ENCODE measurements around the gene CFAP97D1. TPM values are rescaled to one million over a fixed set of nuclear protein-coding genes. Genes with fewer than 3 reads are reported as not detected.
A peak's percentile ranks its signal among the peaks of the same experiment; 100 is the strongest.

Gene CFAP97D1
- polyA plus RNA-seq, 1 donor (not counting 4 experiments of a cell fraction or from before 2014, with no cell fraction given): not detected

DNA sequence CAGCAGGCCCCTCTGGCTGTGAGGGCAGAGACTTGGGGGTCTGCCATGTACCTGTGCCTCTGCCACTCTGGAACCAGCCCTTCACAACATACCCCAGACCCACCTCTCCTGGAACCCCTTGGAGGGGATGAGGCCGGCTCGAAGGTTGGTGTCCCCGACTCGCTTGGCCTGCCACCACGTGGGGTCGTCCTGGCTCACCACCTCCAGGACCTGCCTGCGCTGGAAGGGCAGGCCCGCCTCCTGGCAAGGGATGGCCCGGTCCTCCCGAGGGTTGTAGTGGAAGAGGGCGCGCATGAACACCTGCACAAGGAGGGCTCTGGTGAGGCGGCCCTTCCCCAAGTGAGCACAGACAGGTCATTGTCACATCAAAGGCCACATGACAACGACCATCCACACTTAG, 40.5 kb downstream of the CFAP97D1 start:
- no peak overlapping the region for H3K4me3 ChIP-seq (ENCODE audit: control insufficient read depth in 2 of 3, extremely low read depth in 1 of 3, insufficient read depth in 2 of 3, low read depth in 1 of 3, low read length in 3 of 3)
- H3K4me1 ChIP-seq (ENCODE audit: control insufficient read depth, extremely low read depth, insufficient read depth, low read length): peaks cover 4% of the 10 kb centered on the region
- H3K27ac ChIP-seq (ENCODE audit: control insufficient read depth, insufficient read depth, low read length): no peak overlapping the region
- FAIRE-seq (no peak), DNase-seq (ENCODE audit: low read depth, low spot score) (no peak)
- no peaks in the 10 kb centered on the region for H3K79me2 ChIP-seq (ENCODE audit: control insufficient read depth, insufficient read depth, low read length)
- dilution Hi-C loops (cut with MboI; ENCODE audit: extremely low pct_ligation_motif_present, low sequenced_read_pairs): no loop called here
- no peaks in the 10 kb centered on the region for H3K9me1 ChIP-seq (ENCODE audit: control insufficient read depth, extremely low read depth, insufficient read depth, low read length)
- TF ChIP-seq EZH2 (IDR thresholded peaks at IDR 0.05; ENCODE audit: low read length): no peak
- no peak for TF ChIP-seq CTCF (optimal IDR thresholded peaks at IDR 0.05 in 1 of 3, IDR thresholded peaks at IDR 0.05 in 1 of 3, conservative IDR thresholded peaks at IDR 0.05 in 1 of 3; ENCODE audit: extremely low read depth in 1 of 3, insufficient read depth in 2 of 3, low read length in 3 of 3)
- no peaks in the 10 kb centered on the region for H4K20me1 ChIP-seq (ENCODE audit: control insufficient read depth, extremely low read depth, insufficient read depth, low read length)
- no peak overlapping the region for H2AFZ ChIP-seq (ENCODE audit: control insufficient read depth, low read length)
- H3K9ac ChIP-seq (ENCODE audit: control insufficient read depth, extremely low read depth, insufficient read depth, low read length): no peak overlapping the region
- H3K4me2 ChIP-seq (ENCODE audit: control insufficient read depth, extremely low read depth, insufficient read depth, low read depth, low read length): no peak overlapping the region
- peaks cover 19 to 21% of the 10 kb centered on the region in 2 experiments for H3K36me3 ChIP-seq (ENCODE audit: control insufficient read depth in 2 of 2, extremely low read depth in 1 of 2, insufficient read depth in 2 of 2, low read length in 2 of 2)
- no peaks in the 10 kb centered on the region for H3K9me3 ChIP-seq (ENCODE audit: control insufficient read depth, low read depth, low read length)
- H3K27me3 ChIP-seq (ENCODE audit: control insufficient read depth, extremely low read depth, insufficient read depth, low read length): no peaks in the 10 kb centered on the region

- no peak overlapping the region for H3K4me3 ChIP-seq (ENCODE audit: control insufficient read depth in 2 of 3, extremely low read depth in 1 of 3, insufficient read depth in 2 of 3, low read depth in 1 of 3, low read length in 3 of 3)
- no peaks in the 10 kb centered on the region for H3K9me3 ChIP-seq (ENCODE audit: control insufficient read depth, low read depth, low read length)
- no peak overlapping the region for H3K9ac ChIP-seq (ENCODE audit: control insufficient read depth, extremely low read depth, insufficient read depth, low read length)
- H3K4me1 ChIP-seq (ENCODE audit: control insufficient read depth, extremely low read depth, insufficient read depth, low read length): peaks cover 4% of the 10 kb centered on the region
- no peak overlapping the region for H3K4me2 ChIP-seq (ENCODE audit: control insufficient read depth, extremely low read depth, insufficient read depth, low read depth, low read length)
- no peaks in the 10 kb centered on the region for H3K79me2 ChIP-seq (ENCODE audit: control insufficient read depth, insufficient read depth, low read length)
- DNase-seq (ENCODE audit: low read depth, low spot score) (no peak), FAIRE-seq (no peak)
- no peaks in the 10 kb centered on the region for H4K20me1 ChIP-seq (ENCODE audit: control insufficient read depth, extremely low read depth, insufficient read depth, low read length)
- no peaks in the 10 kb centered on the region for H3K27me3 ChIP-seq (ENCODE audit: control insufficient read depth, extremely low read depth, insufficient read depth, low read length)
- no peak overlapping the region for H2AFZ ChIP-seq (ENCODE audit: control insufficient read depth, low read length)
- no peak overlapping the region for H3K27ac ChIP-seq (ENCODE audit: control insufficient read depth, insufficient read depth, low read length)
- no peak for TF ChIP-seq EZH2 (IDR thresholded peaks at IDR 0.05; ENCODE audit: low read length)
- TF ChIP-seq CTCF (optimal IDR thresholded peaks at IDR 0.05 in 1 of 3, IDR thresholded peaks at IDR 0.05 in 1 of 3, conservative IDR thresholded peaks at IDR 0.05 in 1 of 3; ENCODE audit: extremely low read depth in 1 of 3, insufficient read depth in 2 of 3, low read length in 3 of 3): peak in 1 of 3 experiments; percentile 10
- H3K9me1 ChIP-seq (ENCODE audit: control insufficient read depth, extremely low read depth, insufficient read depth, low read length): no peaks in the 10 kb centered on the region
- H3K36me3 ChIP-seq (ENCODE audit: control insufficient read depth in 2 of 2, extremely low read depth in 1 of 2, insufficient read depth in 2 of 2, low read length in 2 of 2): peaks cover 12 to 19% of the 10 kb centered on the region in 2 experiments
- dilution Hi-C loops (cut with MboI; ENCODE audit: extremely low pct_ligation_motif_present, low sequenced_read_pairs): no loop called here
These were observed 42.4 kb downstream of the CFAP97D1 start for GRCh38 chr17:43822570-43823190.

Measured in keratinocyte (primary cell).